NCI-H1417 treated with DMSO at 0.1 percent for 48 hours (cell line): Measurements from ENCODE around the gene TEX13B.

Experiments
- DNase-seq: peaks from one replicate; lab custom pipeline; 2025; lab: John Stamatoyannopoulos, UW

Gene TEX13B

DNA sequence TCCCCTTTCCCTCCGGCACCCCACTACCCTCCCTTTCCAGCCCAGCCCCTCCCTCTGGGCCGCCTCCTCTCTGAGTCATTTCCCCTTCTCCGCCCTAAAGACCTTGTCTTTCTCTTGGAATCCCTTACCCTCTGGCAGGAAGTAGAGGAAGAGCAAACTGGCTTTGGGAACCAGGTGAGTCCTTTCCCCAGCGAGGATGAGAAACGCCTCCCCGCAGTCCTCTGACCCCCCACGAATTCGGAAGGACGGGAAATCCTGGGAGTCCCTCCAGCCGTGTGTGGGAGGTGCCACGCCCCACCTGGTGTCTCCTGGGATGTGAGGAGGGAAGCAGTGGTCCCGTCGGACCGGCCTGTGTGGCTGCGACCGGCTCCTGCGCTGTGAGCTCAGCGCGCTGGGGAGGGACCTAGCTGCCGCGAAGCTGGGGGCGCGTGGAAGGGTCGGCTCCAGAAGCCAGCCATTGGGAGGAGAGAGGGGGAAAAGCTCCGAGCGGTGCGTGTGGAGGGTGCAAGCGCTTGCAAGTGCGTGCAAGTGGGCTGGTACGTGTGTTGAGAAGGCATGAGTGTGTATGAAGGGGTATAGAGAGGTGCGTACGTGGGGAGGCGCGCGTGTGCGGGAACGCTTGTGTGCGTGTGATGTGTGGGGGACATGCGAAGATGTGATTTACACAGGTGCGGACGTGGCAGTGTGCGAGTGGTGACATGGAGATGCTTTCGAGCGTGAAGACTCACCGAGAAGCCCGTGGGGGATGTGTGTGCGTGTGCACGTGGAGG is 46.3 kb downstream of the TEX13B start:
- DNase-seq, result no peak

DNA sequence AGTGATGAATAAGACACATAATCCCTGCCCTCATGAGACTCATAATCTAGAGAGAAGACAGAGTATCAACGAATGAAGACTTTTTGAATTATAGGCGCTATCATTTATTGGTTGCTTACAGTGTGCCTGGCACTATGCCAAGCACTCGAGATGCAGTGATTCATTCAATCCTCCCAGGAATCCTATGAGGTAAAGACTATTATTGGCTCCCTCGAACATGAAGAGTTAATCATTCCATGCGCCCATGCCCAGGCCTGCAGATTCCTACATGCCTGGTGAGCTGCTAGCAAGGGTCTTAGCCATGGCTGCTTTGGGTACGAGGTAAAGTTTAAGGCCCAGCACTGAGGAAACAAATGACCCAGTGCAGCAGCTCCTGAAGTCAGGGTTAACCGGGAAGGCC is 47.0 kb downstream of the TEX13B start:
- no peak for DNase-seq

DNA sequence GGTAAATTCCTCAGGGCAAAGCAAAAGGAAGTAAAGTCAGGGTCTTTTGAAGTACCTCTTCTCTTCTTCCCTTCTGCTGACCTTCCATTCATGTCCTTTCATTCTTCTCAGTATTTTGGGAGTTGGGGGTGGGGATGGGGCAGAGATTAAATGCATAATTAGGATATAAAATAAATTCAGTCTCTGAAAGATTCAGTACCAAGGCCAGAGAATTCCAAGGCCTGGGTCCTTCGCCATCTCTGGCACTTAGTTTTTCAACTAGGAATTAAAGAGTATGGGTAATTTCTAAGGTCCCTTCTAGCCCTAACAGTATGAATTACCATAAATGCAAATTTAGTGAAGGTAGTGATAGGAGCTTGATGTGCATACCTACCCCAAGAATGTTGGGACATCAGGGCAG is 47.9 kb downstream of the TEX13B start:
- no peak for DNase-seq
